Right lung (tissue), 5 donors: ENCODE results near the gene CFAP53. TPM values are rescaled to one million over a fixed set of nuclear protein-coding genes. Genes with fewer than 3 reads are reported as not detected.
"Not testable (repeated sequence)": the region's sequence is repeated elsewhere in the genome, so short reads cannot be mapped to it uniquely, and the experiment has no call there.

Experiments
- DNase-seq, 2 donors: peaks; one replicate each; pipeline ENCODE4 v3.0.0-alpha.2; 2013
- polyA plus RNA-seq, 5 donors: library from polyadenylated mRNA; unstranded; fragments of 120-200 nt; gene quantifications; one replicate each; pipeline versions ENCODE4 v1.2.1 to v1.2.3, GENCODE V29; 2013; ENCODE audit warnings: inconsistent platforms in 1 of 5, low replicate concordance in 1 of 5; ENCODE audit not compliant: insufficient read length in 5 of 5, insufficient read depth in 1 of 5

The CFAP53 gene
- polyA plus RNA-seq, 5 donors = 2.1 to 7.0 (median 4.5) TPM

- DNase-seq = not testable (repeated sequence)
These were observed 22.2 kb upstream of the CFAP53 start for GRCh38 chr18:50288348-50289107.

GRCh38 chr18:50287441-50288347, 21.4 kb upstream of the CFAP53 start, which contains the start of gene CXXC1:
Gene CXXC1 (minus strand): TSS chr18:50287692. CDS start chr18:50287589, 103 bp downstream.
- peak; percentile 99 to 100 for DNase-seq

GRCh38 chr18:50287028-50287440, 20.7 kb upstream of the CFAP53 start:
- DNase-seq = no peak

GRCh38 chr18:50286391-50287027, 20.2 kb upstream of the CFAP53 start:
- DNase-seq = no peak

GRCh38 chr18:50285631-50286321, 19.5 kb upstream of the CFAP53 start:
- DNase-seq = no peak

- DNase-seq = no peak
These were observed 18.8 kb upstream of the CFAP53 start for GRCh38 chr18:50285071-50285470.

- no peak for DNase-seq
These were observed 18.1 kb upstream of the CFAP53 start for GRCh38 chr18:50284255-50284885.

GRCh38 chr18:50283469-50284209, 17.3 kb upstream of the CFAP53 start:
- DNase-seq = no peak

GRCh38 chr18:50282521-50283335, 16.4 kb upstream of the CFAP53 start:
- DNase-seq = no peak

GRCh38 chr18:50281972-50282520, 15.8 kb upstream of the CFAP53 start:
- no peak for DNase-seq

GRCh38 chr18:50281295-50281971, 15.1 kb upstream of the CFAP53 start, which contains the start of gene MBD1:
Gene MBD1 (minus strand): TSS chr18:50281523. CDS start chr18:50279992, 1,531 bp downstream.
- peak; percentile 99 for DNase-seq

- no peak for DNase-seq
These were observed 14.5 kb upstream of the CFAP53 start for GRCh38 chr18:50280707-50281294.

- no peak for DNase-seq
These were observed 13.5 kb upstream of the CFAP53 start for GRCh38 chr18:50279752-50280151.

GRCh38 chr18:50277942-50278341, 11.6 kb upstream of the CFAP53 start:
- DNase-seq = no peak

- no peak for DNase-seq
These were observed 10.2 kb upstream of the CFAP53 start for GRCh38 chr18:50276452-50276851.

- DNase-seq = no peak
These were observed 9.3 kb upstream of the CFAP53 start for GRCh38 chr18:50275503-50276036.

GRCh38 chr18:50274941-50275340, 8.6 kb upstream of the CFAP53 start:
- no peak for DNase-seq

- no peak for DNase-seq
These were observed 7.7 kb upstream of the CFAP53 start for GRCh38 chr18:50274044-50274442.
